ENCODE data around the gene APEH. TPM values are rescaled to one million over a fixed set of nuclear protein-coding genes. Genes with fewer than 3 reads are reported as not detected.
A peak's percentile ranks its signal among the peaks of the same experiment; 100 is the strongest.

Gene APEH
- total and polyA plus RNA-seq, 2 donors (not counting 1 experiment from before 2014, with no cell fraction given), result 52.6 to 137 TPM

GRCh38 chr3:49661281-49661680 lies 12.9 kb upstream of the APEH start:
- H3K4me3 ChIP-seq (replicated peaks in 1 of 4; ENCODE audit: control extremely low read depth in 1 of 4, insufficient read depth in 1 of 4, low read depth in 3 of 4, low read length in 4 of 4), result no peak overlapping the region
- no peaks in the 10 kb centered on the region for H4K20me1 ChIP-seq (ENCODE audit: control insufficient read depth, extremely low read depth, insufficient read depth, low read length)
- no peak overlapping the region for H3K9ac ChIP-seq (ENCODE audit: insufficient read depth, low read length)
- no peak overlapping the region for H3K4me2 ChIP-seq (ENCODE audit: extremely low read depth, insufficient read depth, low read length)
- no peaks in the 10 kb centered on the region for H3K4me1 ChIP-seq (ENCODE audit: control insufficient read depth, extremely low read depth, insufficient read depth, low read length)
- no peaks in the 10 kb centered on the region for H3K79me2 ChIP-seq (ENCODE audit: control insufficient read depth, insufficient read depth, low read length)
- TF ChIP-seq CTCF (conservative IDR thresholded peaks at IDR 0.05 in 1 of 2, IDR thresholded peaks at IDR 0.05 in 1 of 2; ENCODE audit: low read depth in 1 of 2, low read length in 2 of 2) (no peak), EZH2 (IDR thresholded peaks at IDR 0.05; ENCODE audit: low read length, missing control alignments) (no peak)
- H2AFZ ChIP-seq (ENCODE audit: low read length), result no peak overlapping the region
- no peaks in the 10 kb centered on the region for H3K9me3 ChIP-seq (ENCODE audit: control insufficient read depth, insufficient read depth, low read depth, low read length)
- H3K36me3 ChIP-seq (ENCODE audit: control insufficient read depth, insufficient read depth, low read length), result no peaks in the 10 kb centered on the region
- peaks cover 2% of the 10 kb centered on the region for H3K27me3 ChIP-seq (ENCODE audit: control insufficient read depth, insufficient read depth, low read length)
- no peak overlapping the region for H3K27ac ChIP-seq (ENCODE audit: insufficient read depth, low read length)
- DNase-seq (ENCODE audit: low read depth in 2 of 2), result peak in 1 of 2 donors; percentile 30

GRCh38 chr3:49662021-49662420 lies 12.1 kb upstream of the APEH start:
- Histone ChIP-seq H3K4me1 (ENCODE audit: control insufficient read depth, extremely low read depth, insufficient read depth, low read length) (no peaks in the 10 kb centered on the region), H2AFZ (ENCODE audit: low read length) (no peak overlapping the region), H4K20me1 (ENCODE audit: control insufficient read depth, extremely low read depth, insufficient read depth, low read length) (no peaks in the 10 kb centered on the region), H3K27me3 (ENCODE audit: control insufficient read depth, insufficient read depth, low read length) (peaks cover 2% of the 10 kb centered on the region), H3K9me3 (ENCODE audit: control insufficient read depth, insufficient read depth, low read depth, low read length) (no peaks in the 10 kb centered on the region), H3K9ac (ENCODE audit: insufficient read depth, low read length) (no peak overlapping the region), H3K79me2 (ENCODE audit: control insufficient read depth, insufficient read depth, low read length) (no peaks in the 10 kb centered on the region), H3K36me3 (ENCODE audit: control insufficient read depth, insufficient read depth, low read length) (no peaks in the 10 kb centered on the region), H3K27ac (ENCODE audit: insufficient read depth, low read length) (no peak overlapping the region), H3K4me2 (ENCODE audit: extremely low read depth, insufficient read depth, low read length) (no peak overlapping the region), H3K4me3 (replicated peaks in 1 of 4; ENCODE audit: control extremely low read depth in 1 of 4, insufficient read depth in 1 of 4, low read depth in 3 of 4, low read length in 4 of 4) (no peak overlapping the region)
- DNase-seq (ENCODE audit: low read depth in 2 of 2), result no peak
- TF ChIP-seq EZH2 (IDR thresholded peaks at IDR 0.05; ENCODE audit: low read length, missing control alignments) (no peak), CTCF (conservative IDR thresholded peaks at IDR 0.05 in 1 of 2, IDR thresholded peaks at IDR 0.05 in 1 of 2; ENCODE audit: low read depth in 1 of 2, low read length in 2 of 2) (no peak)

- no peak overlapping the region for H2AFZ ChIP-seq (ENCODE audit: low read length)
- no peaks in the 10 kb centered on the region for H3K4me1 ChIP-seq (ENCODE audit: control insufficient read depth, extremely low read depth, insufficient read depth, low read length)
- no peaks in the 10 kb centered on the region for H3K9me3 ChIP-seq (ENCODE audit: control insufficient read depth, insufficient read depth, low read depth, low read length)
- H3K4me2 ChIP-seq (ENCODE audit: extremely low read depth, insufficient read depth, low read length), result no peak overlapping the region
- no peak for TF ChIP-seq CTCF (conservative IDR thresholded peaks at IDR 0.05 in 1 of 2, IDR thresholded peaks at IDR 0.05 in 1 of 2; ENCODE audit: low read depth in 1 of 2, low read length in 2 of 2)
- TF ChIP-seq EZH2 (IDR thresholded peaks at IDR 0.05; ENCODE audit: low read length, missing control alignments), result no peak
- H3K9ac ChIP-seq (ENCODE audit: insufficient read depth, low read length), result no peak overlapping the region
- H3K4me3 ChIP-seq (replicated peaks in 1 of 4; ENCODE audit: control extremely low read depth in 1 of 4, insufficient read depth in 1 of 4, low read depth in 3 of 4, low read length in 4 of 4), result no peak overlapping the region
- H3K27ac ChIP-seq (ENCODE audit: insufficient read depth, low read length), result no peak overlapping the region
- no peaks in the 10 kb centered on the region for H3K79me2 ChIP-seq (ENCODE audit: control insufficient read depth, insufficient read depth, low read length)
- H3K36me3 ChIP-seq (ENCODE audit: control insufficient read depth, insufficient read depth, low read length), result no peaks in the 10 kb centered on the region
- no peak for DNase-seq (ENCODE audit: low read depth in 2 of 2)
- H4K20me1 ChIP-seq (ENCODE audit: control insufficient read depth, extremely low read depth, insufficient read depth, low read length), result no peaks in the 10 kb centered on the region
- peaks cover 6% of the 10 kb centered on the region for H3K27me3 ChIP-seq (ENCODE audit: control insufficient read depth, insufficient read depth, low read length)
Measured at GRCh38 chr3:49662720-49663413, 11.3 kb upstream of the APEH start.

All from fibroblast of lung (primary cell).